ENCODE results near the gene MN1. TPM values are rescaled to one million over a fixed set of nuclear protein-coding genes. Genes with fewer than 3 reads are reported as not detected.

MN1 gene
- total and polyA plus RNA-seq, 7 donors, result 4.3 to 39.3 (median 17.6) TPM

DNA sequence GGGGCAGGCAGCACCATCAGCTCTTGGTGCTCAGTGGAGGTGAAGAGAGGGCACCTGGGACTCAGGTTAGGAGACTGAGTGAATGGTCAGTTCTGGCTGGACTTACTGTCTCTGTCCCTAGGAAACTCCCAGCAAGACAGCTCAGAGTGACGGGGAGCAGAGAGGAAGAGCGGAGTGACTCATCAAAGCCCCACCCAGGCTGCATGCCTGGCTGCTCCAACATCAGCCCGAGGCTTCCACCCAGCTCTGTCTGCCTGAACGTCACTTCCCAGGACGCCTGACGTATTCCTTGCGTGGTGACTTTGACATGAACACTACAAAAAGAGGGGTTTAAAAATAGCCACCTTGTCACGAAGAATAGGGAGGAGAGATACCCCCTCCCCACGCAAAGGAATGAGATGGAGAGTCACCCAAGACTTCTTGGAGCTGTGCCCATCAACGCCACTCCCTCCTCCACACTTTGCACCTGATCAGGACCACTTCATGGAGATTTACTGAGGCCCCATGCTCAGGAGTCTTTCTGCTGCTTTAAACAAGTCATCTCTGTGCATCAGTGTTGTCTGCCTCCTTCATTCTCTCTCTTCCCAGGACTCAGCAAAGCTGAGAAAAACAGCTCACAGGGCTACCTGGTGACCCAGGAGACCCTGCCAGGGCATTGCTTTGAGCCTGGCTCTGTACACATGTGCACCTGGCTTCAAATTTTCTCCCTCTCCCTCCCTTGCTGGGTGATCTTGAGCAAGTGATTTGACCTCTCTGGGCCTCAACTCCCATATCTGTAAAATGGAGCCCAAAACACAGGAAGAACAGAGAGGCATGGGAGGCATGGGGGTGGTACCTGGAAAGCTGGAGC is 83.1 kb downstream of the MN1 start:
- intact Hi-C loops (cut with DNase I), result loop anchor here (5.0 kb wide), 2 partner anchors 66 to 79 kb away; no protein-coding TSS in a partner anchor
- TF ChIP-seq CTCF (IDR thresholded peaks at IDR 0.05), result no peak
- Histone ChIP-seq H3K9me3 (no peaks in the 10 kb centered on the region), H3K27me3 (ENCODE audit: insufficient read depth in 3 of 3, low read length in 2 of 3) (no peaks in the 10 kb centered on the region), H3K4me3 (peak overlapping the region; percentile 20), H3K36me3 (ENCODE audit: insufficient read depth in 1 of 2, low read depth in 1 of 2) (no peaks in the 10 kb centered on the region), H3K4me1 (peaks cover 25% of the 10 kb centered on the region), H3K27ac (peak overlapping the region; percentile 81)
- DNase-seq, result peak; percentile 84 to 90
- peak; percentile 80 to 90 (median 84) for ATAC-seq
- 18 to 24% (median 24%) methylated on average over 10 of the region's 10 CpGs for WGBS, 3 donors

DNA sequence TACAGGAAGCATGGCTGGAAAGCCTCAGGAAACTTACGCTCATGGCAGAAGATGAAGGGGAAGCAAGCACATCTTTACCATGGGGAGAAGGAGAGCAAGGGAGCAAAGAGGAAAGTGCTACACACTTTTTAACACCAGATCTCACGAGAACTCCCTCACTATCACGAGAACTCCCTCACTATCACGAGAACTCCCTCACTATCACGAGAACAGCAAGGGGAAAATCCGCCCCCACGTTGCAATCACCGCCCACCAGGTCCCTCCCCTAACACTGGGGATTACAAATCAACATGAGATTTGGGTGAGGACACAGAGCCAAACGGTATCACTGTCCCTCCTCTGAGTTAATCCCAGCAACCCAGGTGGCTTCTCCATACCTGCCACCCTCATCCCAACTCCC is 84.5 kb downstream of the MN1 start:
- Histone ChIP-seq H3K36me3 (ENCODE audit: insufficient read depth in 1 of 2, low read depth in 1 of 2) (no peaks in the 10 kb centered on the region), H3K9me3 (no peaks in the 10 kb centered on the region), H3K4me3 (no peak overlapping the region), H3K27me3 (ENCODE audit: insufficient read depth in 3 of 3, low read length in 2 of 3) (no peaks in the 10 kb centered on the region), H3K4me1 (peaks cover 25% of the 10 kb centered on the region), H3K27ac (no peak overlapping the region)
- 85 to 87% (median 86%) methylated on average over 9 of the region's 9 CpGs for WGBS, 3 donors
- intact Hi-C loops (cut with DNase I), result loop anchor here (5.0 kb wide), 2 partner anchors 65 to 80 kb away; no protein-coding TSS in a partner anchor
- DNase-seq (no peak), ATAC-seq (no peak)
- no peak for TF ChIP-seq CTCF (IDR thresholded peaks at IDR 0.05)

DNA sequence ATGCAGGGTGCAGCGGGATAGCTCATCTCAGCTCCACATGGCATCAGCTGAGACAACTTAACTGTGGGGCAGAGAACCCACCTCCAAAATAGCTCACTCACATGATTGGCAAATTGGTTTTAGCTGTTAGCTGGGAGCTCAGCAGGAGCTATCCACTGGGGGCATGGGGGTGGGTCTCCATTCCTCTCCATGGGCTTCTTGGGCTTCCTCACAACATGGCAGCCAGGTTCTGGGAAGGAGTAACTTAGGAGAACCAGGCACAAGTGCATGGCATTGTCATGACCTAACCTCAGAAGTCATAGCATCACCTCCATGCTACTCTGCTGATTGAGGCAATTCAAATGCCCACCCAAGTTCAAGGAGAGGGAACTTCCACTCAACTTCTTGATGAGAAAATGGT is 85.5 kb downstream of the MN1 start:
- no peaks in the 10 kb centered on the region for H3K36me3 ChIP-seq (ENCODE audit: insufficient read depth in 1 of 2, low read depth in 1 of 2)
- no peaks in the 10 kb centered on the region for H3K27me3 ChIP-seq (ENCODE audit: insufficient read depth in 3 of 3, low read length in 2 of 3)
- H3K27ac ChIP-seq, result no peak overlapping the region
- 95 to 100% (median 98%) methylated on average over 1 of the region's 1 CpG for WGBS, 3 donors
- TF ChIP-seq CTCF (IDR thresholded peaks at IDR 0.05), result no peak
- H3K9me3 ChIP-seq, result no peaks in the 10 kb centered on the region
- peaks cover 25% of the 10 kb centered on the region for H3K4me1 ChIP-seq
- DNase-seq, result no peak
- intact Hi-C loops (cut with DNase I), result loop anchor here (5.0 kb wide), 2 partner anchors 64 to 81 kb away; no protein-coding TSS in a partner anchor
- no peak for ATAC-seq
- H3K4me3 ChIP-seq, result no peak overlapping the region

GRCh38 chr22:27715106-27715505 is 86.5 kb downstream of the MN1 start:
- 16 to 27% (median 27%) methylated on average over 6 to 10 of the region's 10 CpGs for WGBS, 3 donors
- no peaks in the 10 kb centered on the region for H3K9me3 ChIP-seq
- H3K36me3 ChIP-seq (ENCODE audit: insufficient read depth in 1 of 2, low read depth in 1 of 2), result no peaks in the 10 kb centered on the region
- peak; percentile 53 for TF ChIP-seq CTCF (IDR thresholded peaks at IDR 0.05)
- H3K4me3 ChIP-seq, result peak overlapping the region; percentile 5
- H3K27me3 ChIP-seq (ENCODE audit: insufficient read depth in 3 of 3, low read length in 2 of 3), result no peaks in the 10 kb centered on the region
- no peak overlapping the region for H3K27ac ChIP-seq
- DNase-seq (peak; percentile 59 to 81), ATAC-seq (peak; percentile 52 to 60 (median 58))
- H3K4me1 ChIP-seq, result peaks cover 25% of the 10 kb centered on the region
- intact Hi-C loops (cut with DNase I), result loop anchor here (5.0 kb wide), 2 partner anchors 63 to 82 kb away; no protein-coding TSS in a partner anchor
